Pancreas (tissue), 10 donors: Measurements from ENCODE around the gene RNF145. TPM values are rescaled to one million over a fixed set of nuclear protein-coding genes. Genes with fewer than 3 reads are reported as not detected.

ENCODE experiments used
- ATAC-seq, 4 donors: fragments of 200-7000 bp; cut with Tn5 transposase; one replicate each; pipeline versions ENCODE4 v1.8.0 to v1.9.1; 2020; ENCODE audit warnings: mild to moderate bottlenecking in 4 of 4, moderate library complexity in 4 of 4
- DNase-seq, 6 donors: peaks; one replicate each; pipeline ENCODE4 v3.0.0-alpha.2; 2020
- FAIRE-seq: peaks from 2 replicates; lab custom pipeline; 2012; peaks lifted over from hg19 to GRCh38; lab: Jason Lieb, UNC
- H3K27ac ChIP-seq, 4 donors: fragments of 200-600 bp; sonication (generic); 1 replicate in 3 of 4; 2 replicates in 1 of 4; pipeline versions ENCODE4 v1.5.0 to v1.8.0; 2020
- H3K27me3 ChIP-seq, 4 donors: fragments of 200-600 bp; one replicate each; pipeline ENCODE4 v1.8.0; 2021
- H3K36me3 ChIP-seq, 3 donors: fragments of 200-600 bp; sonication (generic) in 1 of 3; one replicate each; pipeline versions ENCODE4 v1.5.0 to v1.8.0; 2020 to 2021
- H3K4me1 ChIP-seq, 3 donors: fragments of 200-600 bp; one replicate each; pipeline ENCODE4 v1.8.0; 2021
- H3K4me3 ChIP-seq, 4 donors: fragments of 200-600 bp; sonication (generic) in 2 of 4; one replicate each; pipeline versions ENCODE4 v1.5.0 to v1.8.0; 2020 to 2021
- H3K9me3 ChIP-seq, 4 donors: fragments of 200-600 bp; one replicate each; pipeline ENCODE4 v1.8.0; 2021
- WGBS, 2 donors: extraction: QIAGEN DNeasy Blood & Tissue Kit; methylation state at CpG; one replicate each; pipeline ENCODE4 v1.1.7; 2013; 5-methylcytosine and 5-hydroxymethylcytosine counted together
- intact Hi-C, 3 donors: fragments of 100-400 bp; cut with DNase I; formaldehyde crosslinking; loops; one replicate each; pipeline versions ENCODE4 v1.11.1 to v1.14.2; 2022
- polyA plus RNA-seq, 2 donors: library from polyadenylated mRNA; stranded (reverse); fragments of 200-250 nt; gene quantifications; one replicate each; pipeline ENCODE4 v1.2.3, GENCODE V29; 2013
- total RNA-seq, 6 donors: library from RNA; stranded (reverse); fragmentation: NEBNext Ultra II Directional in 4 of 6; extraction: Animal tissue kit (Norgen Biotek cat#: 25700) in 4 of 6; gene quantifications; one replicate each; pipeline versions ENCODE4 v1.2.1 to v1.2.4, GENCODE V29; 2021 to 2023
- TF ChIP-seq, protein P1 (sequence below), 4 donors: fragments of 200-600 bp; sonication (generic) in 3 of 4; IDR thresholded peaks; one replicate each; pipeline versions ENCODE4 v1.5.0 to v1.8.0; 2021; ENCODE audit warnings: antibody characterized with exemption in 4 of 4
- donor health status: healthy with polysubstance abuse.
- donor health status: DM: no; HTN: no; CAD: no; lungs with moderate emphysema.
- donor health status: DM: no; HTN: no; CAD: no.
- donor health status: control.
- donor health status: control.
- donor health status: Bipolar disorder and iron deficiency.
- donor health status: DM: yes; HTN: yes; CAD: no.
- donor health status: DM: no; HTN: no; CAD: no.
- donor health status: DM: no; HTN: no; CAD: no.
- donor health status: DM: yes; HTN: yes; CAD: no.

RNF145 gene
- total and polyA plus RNA-seq, 8 donors: 6.9 to 33.6 (median 14.5) TPM

DNA sequence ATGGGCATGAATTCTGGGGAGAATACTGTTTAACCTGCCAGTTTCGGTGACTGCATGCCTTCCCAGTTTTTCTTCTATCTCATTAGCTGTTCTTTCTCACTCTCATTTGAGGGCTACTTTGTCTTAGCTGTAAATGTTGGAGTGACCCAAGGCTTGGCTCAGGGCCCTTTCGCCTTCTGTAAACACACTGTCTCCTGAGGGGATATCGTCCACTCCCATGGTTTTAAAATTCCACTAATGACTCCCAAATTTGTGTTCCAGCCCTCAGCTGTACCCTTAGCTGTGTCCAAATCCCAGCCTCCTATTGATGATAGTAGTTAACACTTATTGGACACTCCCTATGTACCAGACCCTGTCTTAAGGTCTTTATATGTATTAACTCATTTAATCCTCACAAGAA lies 14.1 kb upstream of the RNF145 start:
- H3K9me3 ChIP-seq: no peaks in the 10 kb centered on the region
- no peaks in the 10 kb centered on the region for H3K36me3 ChIP-seq
- ATAC-seq (no peak), DNase-seq (no peak), FAIRE-seq (no peak)
- H3K4me3 ChIP-seq: no peak overlapping the region
- no peaks in the 10 kb centered on the region for H3K4me1 ChIP-seq
- 84% methylated on average over 3 of the region's 3 CpGs for WGBS, 2 donors
- TF ChIP-seq, protein P1, sequence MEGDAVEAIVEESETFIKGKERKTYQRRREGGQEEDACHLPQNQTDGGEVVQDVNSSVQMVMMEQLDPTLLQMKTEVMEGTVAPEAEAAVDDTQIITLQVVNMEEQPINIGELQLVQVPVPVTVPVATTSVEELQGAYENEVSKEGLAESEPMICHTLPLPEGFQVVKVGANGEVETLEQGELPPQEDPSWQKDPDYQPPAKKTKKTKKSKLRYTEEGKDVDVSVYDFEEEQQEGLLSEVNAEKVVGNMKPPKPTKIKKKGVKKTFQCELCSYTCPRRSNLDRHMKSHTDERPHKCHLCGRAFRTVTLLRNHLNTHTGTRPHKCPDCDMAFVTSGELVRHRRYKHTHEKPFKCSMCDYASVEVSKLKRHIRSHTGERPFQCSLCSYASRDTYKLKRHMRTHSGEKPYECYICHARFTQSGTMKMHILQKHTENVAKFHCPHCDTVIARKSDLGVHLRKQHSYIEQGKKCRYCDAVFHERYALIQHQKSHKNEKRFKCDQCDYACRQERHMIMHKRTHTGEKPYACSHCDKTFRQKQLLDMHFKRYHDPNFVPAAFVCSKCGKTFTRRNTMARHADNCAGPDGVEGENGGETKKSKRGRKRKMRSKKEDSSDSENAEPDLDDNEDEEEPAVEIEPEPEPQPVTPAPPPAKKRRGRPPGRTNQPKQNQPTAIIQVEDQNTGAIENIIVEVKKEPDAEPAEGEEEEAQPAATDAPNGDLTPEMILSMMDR (IDR thresholded peaks at IDR 0.05): no peak
- H3K27ac ChIP-seq: no peak overlapping the region
- intact Hi-C loops: no loop called here
- H3K27me3 ChIP-seq: no peaks in the 10 kb centered on the region

- DNase-seq: no peak
- ATAC-seq: no peak
- H3K27ac ChIP-seq: no peak overlapping the region
- no peaks in the 10 kb centered on the region for H3K9me3 ChIP-seq
- 64 to 70% methylated on average over 5 of the region's 5 CpGs for WGBS, 2 donors
- TF ChIP-seq, protein P1 (IDR thresholded peaks at IDR 0.05): no peak
- intact Hi-C loops: no loop called here
- no peaks in the 10 kb centered on the region for H3K27me3 ChIP-seq
- no peak overlapping the region for H3K4me3 ChIP-seq
- H3K4me1 ChIP-seq: no peaks in the 10 kb centered on the region
- FAIRE-seq: no peak
- no peaks in the 10 kb centered on the region for H3K36me3 ChIP-seq
These were observed 10.9 kb upstream of the RNF145 start for GRCh38 chr5:159220206-159220605.

- DNase-seq (no peak), FAIRE-seq (no peak), ATAC-seq (no peak)
- Histone ChIP-seq H3K27ac (no peak overlapping the region), H3K4me1 (no peaks in the 10 kb centered on the region), H3K27me3 (no peaks in the 10 kb centered on the region), H3K9me3 (no peaks in the 10 kb centered on the region), H3K36me3 (no peaks in the 10 kb centered on the region), H3K4me3 (no peak overlapping the region)
- WGBS, 2 donors: 44 to 52% methylated on average over 2 of the region's 2 CpGs
- intact Hi-C loops: no loop called here
- TF ChIP-seq, protein P1 (IDR thresholded peaks at IDR 0.05): no peak
These were observed 9.3 kb upstream of the RNF145 start for GRCh38 chr5:159218595-159219023.

GRCh38 chr5:159217236-159217635 lies 7.9 kb upstream of the RNF145 start:
- Histone ChIP-seq H3K4me3 (no peak overlapping the region), H3K4me1 (no peaks in the 10 kb centered on the region), H3K27me3 (no peaks in the 10 kb centered on the region), H3K36me3 (no peaks in the 10 kb centered on the region), H3K9me3 (no peaks in the 10 kb centered on the region), H3K27ac (no peak overlapping the region)
- TF ChIP-seq, protein P1 (IDR thresholded peaks at IDR 0.05): no peak
- no peak for DNase-seq
- no peak for FAIRE-seq
- WGBS, 2 donors: 65 to 80% methylated on average over 2 of the region's 2 CpGs
- intact Hi-C loops: no loop called here
- no peak for ATAC-seq

GRCh38 chr5:159216454-159216853 lies 7.1 kb upstream of the RNF145 start:
- 69 to 86% methylated on average over 2 of the region's 2 CpGs for WGBS, 2 donors
- Histone ChIP-seq H3K27me3 (no peaks in the 10 kb centered on the region), H3K4me3 (no peak overlapping the region), H3K9me3 (no peaks in the 10 kb centered on the region), H3K4me1 (peaks cover 0 to 5% (median 0%) of the 10 kb centered on the region in 3 donors), H3K36me3 (no peaks in the 10 kb centered on the region), H3K27ac (no peak overlapping the region)
- intact Hi-C loops: no loop called here
- DNase-seq (no peak), ATAC-seq (no peak), FAIRE-seq (no peak)
- TF ChIP-seq, protein P1 (IDR thresholded peaks at IDR 0.05): no peak
